Urinary bladder (tissue), 4 donors: ENCODE results near the gene FAM174B. TPM values are rescaled to one million over a fixed set of nuclear protein-coding genes. Genes with fewer than 3 reads are reported as not detected.

Experiments used
- DNase-seq: peaks from one replicate; pipeline ENCODE4 v3.0.0-alpha.2; 2015; ENCODE audit errors: extremely low spot score
- H3K27ac ChIP-seq: one replicate; pipeline ENCODE4 v1.5.1; 2013; ENCODE audit warnings: low read depth, mild to moderate bottlenecking, moderate library complexity
- H3K36me3 ChIP-seq: one replicate; pipeline ENCODE4 v1.6.1; 2013; ENCODE audit warnings: mild to moderate bottlenecking, moderate library complexity; ENCODE audit not compliant: insufficient read depth
- H3K4me1 ChIP-seq: one replicate; pipeline ENCODE4 v1.6.1; 2013; ENCODE audit warnings: mild to moderate bottlenecking, moderate library complexity; ENCODE audit not compliant: insufficient read depth
- H3K4me3 ChIP-seq: one replicate; pipeline ENCODE4 v1.5.1; 2013; ENCODE audit warnings: low read depth, low read length
- WGBS: extraction: QIAGEN DNeasy Blood & Tissue Kit; methylation state at CpG from one replicate; pipeline ENCODE4 v1.1.7; 2013; 5-methylcytosine and 5-hydroxymethylcytosine counted together
- polyA plus RNA-seq: library from polyadenylated mRNA; stranded (reverse); fragments of 200-250 nt; gene quantifications from one replicate; pipeline ENCODE4 v1.2.3, GENCODE V29; 2013
- total RNA-seq: library from RNA; depleted of rRNA; stranded (reverse); fragments of >200 nt; gene quantifications from one replicate; pipeline ENCODE4 v1.2.3, GENCODE V29; 2014
- donor health status: healthy with polysubstance abuse.
- donor health status: healthy.

Gene FAM174B
- total and polyA plus RNA-seq, 2 donors = 12.3 to 26.1 TPM

DNA sequence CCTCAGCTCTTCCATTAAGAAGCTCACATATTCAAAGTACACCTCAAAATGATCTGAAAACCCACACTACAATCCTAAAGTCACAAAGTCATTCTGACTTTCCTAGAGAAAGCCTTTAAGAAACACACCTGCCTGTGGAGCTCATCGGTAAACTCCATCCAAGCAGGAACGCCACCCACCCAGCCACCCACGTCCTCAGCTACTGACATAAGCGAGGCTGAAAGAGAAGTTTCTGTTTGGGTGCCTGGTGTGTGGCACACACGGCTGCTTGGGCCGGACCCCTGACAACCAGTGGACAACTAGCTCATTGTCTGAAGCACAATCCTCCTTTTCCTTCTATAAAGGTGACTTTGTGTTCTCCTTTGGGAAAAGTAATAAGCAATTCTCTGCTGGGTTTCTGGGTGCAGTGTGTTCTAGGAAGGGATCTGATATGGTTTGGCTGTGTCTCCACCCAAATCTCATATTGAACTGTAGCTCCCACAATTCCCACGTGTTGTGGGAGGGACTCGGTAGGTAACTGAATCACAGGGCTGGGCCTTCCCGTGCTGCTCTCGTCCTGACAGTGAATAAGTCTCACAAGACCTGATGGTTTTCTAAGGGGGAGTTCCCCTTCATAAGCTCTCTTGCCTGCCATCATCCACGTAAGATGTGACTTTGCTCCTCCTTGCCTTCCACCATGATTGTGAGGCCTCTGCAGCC lies 26.1 kb downstream of the FAM174B start:
- Histone ChIP-seq H3K36me3 (no peaks in the 10 kb centered on the region), H3K27ac (no peak overlapping the region), H3K4me3 (no peak overlapping the region), H3K4me1 (no peaks in the 10 kb centered on the region)
- WGBS = 93% methylated on average over 11 of the region's 11 CpGs
- DNase-seq = no peak

- no peak for DNase-seq
- H3K27ac ChIP-seq = no peak overlapping the region
- H3K4me1 ChIP-seq = no peaks in the 10 kb centered on the region
- H3K4me3 ChIP-seq = no peak overlapping the region
- H3K36me3 ChIP-seq = no peaks in the 10 kb centered on the region
- 98% methylated on average over 11 of the region's 11 CpGs for WGBS
Measured at GRCh38 chr15:92627014-92627413, 28.6 kb downstream of the FAM174B start.

DNA sequence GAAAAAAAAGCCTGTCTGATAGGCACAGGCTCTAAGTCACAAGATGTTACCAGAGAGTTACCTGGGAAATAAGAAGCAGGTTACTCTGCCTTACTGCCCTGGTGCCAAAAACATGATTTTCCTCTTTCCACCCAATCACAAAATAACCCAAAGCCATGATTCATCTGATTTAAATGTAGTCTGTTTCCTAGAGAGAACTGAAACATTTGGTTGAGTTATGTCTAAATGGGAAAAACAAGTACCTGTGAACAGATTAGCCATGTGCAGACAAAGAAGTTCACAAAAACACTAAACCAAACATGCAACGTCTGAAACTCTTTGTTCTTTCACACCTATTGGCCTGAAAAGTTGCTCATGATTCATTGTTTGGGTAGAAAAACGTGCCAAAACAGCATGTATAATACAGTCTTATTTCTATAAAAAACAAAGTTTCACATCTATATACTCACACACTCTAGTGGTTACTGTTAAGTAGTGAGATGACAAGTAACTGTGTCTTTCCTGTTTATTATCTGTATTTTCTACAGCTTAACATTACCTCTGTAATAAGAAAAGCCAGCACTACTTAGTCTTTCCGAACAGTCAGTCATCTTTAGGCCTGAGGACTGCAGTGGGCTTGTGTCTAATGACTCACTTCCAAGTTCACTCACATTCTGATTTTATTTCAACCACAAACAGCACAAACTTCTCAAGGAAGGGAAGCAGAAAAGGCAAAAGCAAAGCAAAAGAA lies 30.2 kb downstream of the FAM174B start:
- Histone ChIP-seq H3K36me3 (no peaks in the 10 kb centered on the region), H3K4me3 (no peak overlapping the region), H3K27ac (no peak overlapping the region), H3K4me1 (no peaks in the 10 kb centered on the region)
- 71% methylated on average over 3 of the region's 3 CpGs for WGBS
- no peak for DNase-seq

GRCh38 chr15:92624401-92624991 lies 31.1 kb downstream of the FAM174B start:
- H3K4me3 ChIP-seq = no peak overlapping the region
- no peak for DNase-seq
- H3K27ac ChIP-seq = peak overlapping the region; percentile 14

DNA sequence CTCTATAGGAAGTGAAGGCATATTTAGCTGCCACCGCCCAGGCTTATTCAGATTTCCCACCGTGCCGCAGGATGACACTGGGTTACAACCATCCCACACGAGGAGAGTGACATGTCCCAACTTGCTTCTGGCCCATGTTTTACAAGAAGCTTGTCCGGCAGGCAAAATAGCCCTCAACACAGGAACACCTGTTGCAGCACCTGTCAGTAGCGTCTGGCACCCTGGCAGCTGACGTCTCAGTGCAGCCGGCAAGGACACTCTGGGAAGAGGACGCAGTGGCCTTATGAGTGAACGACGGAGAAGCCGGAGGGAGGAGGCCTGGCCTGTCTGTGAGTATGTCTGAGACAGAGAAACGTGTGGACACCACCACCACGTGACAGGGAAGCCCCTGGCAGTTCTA lies 32.1 kb downstream of the FAM174B start:
- 85% methylated on average over 14 of the region's 14 CpGs for WGBS
- no peaks in the 10 kb centered on the region for H3K4me1 ChIP-seq
- DNase-seq = no peak
- no peak overlapping the region for H3K27ac ChIP-seq
- no peak overlapping the region for H3K4me3 ChIP-seq
- no peaks in the 10 kb centered on the region for H3K36me3 ChIP-seq

More at GRCh38 chr15:92624401-92624991, 31.1 kb downstream of the FAM174B start:
- WGBS = 30% methylated on average over 15 of the region's 15 CpGs
- Histone ChIP-seq H3K36me3 (no peaks in the 10 kb centered on the region), H3K4me1 (no peaks in the 10 kb centered on the region)

DNA sequence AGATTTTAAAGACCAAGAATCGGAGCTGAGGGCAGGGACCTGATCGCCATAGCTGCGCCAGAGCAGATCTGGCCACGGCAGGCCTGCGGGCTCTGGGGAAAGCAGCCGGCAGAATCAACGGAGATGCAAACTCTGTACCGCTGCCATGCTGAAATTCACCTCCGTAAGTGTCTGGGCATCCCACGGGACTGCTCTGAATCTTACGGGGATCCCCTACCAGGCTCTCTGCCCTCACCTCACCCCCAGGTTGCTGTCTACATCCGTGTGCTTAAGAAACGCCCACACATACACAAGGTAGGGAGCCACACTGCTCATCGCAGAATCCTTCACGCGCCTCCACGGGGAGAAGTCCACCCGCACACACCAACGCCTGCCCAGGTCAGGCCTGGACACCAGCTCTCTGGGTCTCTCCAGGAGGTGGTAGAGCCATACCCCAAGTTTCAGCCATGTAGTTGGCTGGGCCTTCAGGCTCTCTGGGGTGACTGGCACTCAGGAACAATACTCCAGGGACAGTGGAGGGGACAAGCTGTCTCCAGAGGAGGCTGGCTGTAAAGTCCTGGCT lies 33.5 kb downstream of the FAM174B start:
- H3K27ac ChIP-seq = no peak overlapping the region
- no peak overlapping the region for H3K4me3 ChIP-seq
- H3K4me1 ChIP-seq = no peaks in the 10 kb centered on the region
- no peaks in the 10 kb centered on the region for H3K36me3 ChIP-seq
- WGBS = 97% methylated on average over 19 of the region's 19 CpGs
- DNase-seq = no peak

GRCh38 chr15:92620991-92621390 lies 34.6 kb downstream of the FAM174B start:
- Histone ChIP-seq H3K4me1 (no peaks in the 10 kb centered on the region), H3K4me3 (no peak overlapping the region), H3K27ac (no peak overlapping the region), H3K36me3 (no peaks in the 10 kb centered on the region)
- no peak for DNase-seq
- WGBS = 88% methylated on average over 5 of the region's 5 CpGs

GRCh38 chr15:92619145-92620101 lies 36.2 kb downstream of the FAM174B start:
- no peak overlapping the region for H3K4me3 ChIP-seq
- WGBS = 60% methylated on average over 12 of the region's 12 CpGs

GRCh38 chr15:92617549-92618520 lies 37.7 kb downstream of the FAM174B start:
- no peak for DNase-seq

More at GRCh38 chr15:92619145-92620101, 36.2 kb downstream of the FAM174B start:
- Histone ChIP-seq H3K36me3 (no peaks in the 10 kb centered on the region), H3K27ac (no peak overlapping the region), H3K4me1 (no peaks in the 10 kb centered on the region)
- no peak for DNase-seq

GRCh38 chr15:92616621-92617548 lies 38.7 kb downstream of the FAM174B start:
- no peak for DNase-seq
- Histone ChIP-seq H3K4me1 (no peaks in the 10 kb centered on the region), H3K4me3 (no peak overlapping the region)

More at GRCh38 chr15:92617549-92618520, 37.7 kb downstream of the FAM174B start:
- Histone ChIP-seq H3K4me1 (no peaks in the 10 kb centered on the region), H3K4me3 (no peak overlapping the region), H3K36me3 (no peaks in the 10 kb centered on the region), H3K27ac (peak overlapping the region; percentile 46)
- 62% methylated on average over 22 of the region's 22 CpGs for WGBS

More at GRCh38 chr15:92616621-92617548, 38.7 kb downstream of the FAM174B start:
- 80% methylated on average over 25 of the region's 25 CpGs for WGBS
- no peak overlapping the region for H3K27ac ChIP-seq
- no peaks in the 10 kb centered on the region for H3K36me3 ChIP-seq
